Right atrium auricular region (tissue), 2 donors: ENCODE data around the gene CEP350. TPM values are rescaled to one million over a fixed set of nuclear protein-coding genes. Genes with fewer than 3 reads are reported as not detected.

Experiments used
- DNase-seq: peaks from one replicate; pipeline ENCODE4 v3.0.0-alpha.2; 2019; ENCODE audit warnings: low spot score
- H3K27ac ChIP-seq, 2 donors: fragments of 200-600 bp; sonication (generic); 1 replicate in 1 of 2; 2 replicates in 1 of 2; pipeline ENCODE4 v1.5.1; 2016 to 2019
- H3K27me3 ChIP-seq, 2 donors: fragments of 200-600 bp; sonication (generic); one replicate each; pipeline versions ENCODE4 v1.5.1 to v1.6.0; 2017 to 2019
- H3K36me3 ChIP-seq: fragments of 200-600 bp; sonication (generic); one replicate; pipeline ENCODE4 v1.5.1; 2016
- H3K4me1 ChIP-seq, 2 donors: fragments of 200-600 bp; sonication (generic); one replicate each; pipeline versions ENCODE4 v1.5.1 to v1.6.0; 2017 to 2019
- H3K4me3 ChIP-seq, 2 donors: fragments of 200-600 bp; sonication (generic); 1 replicate in 1 of 2; 2 replicates in 1 of 2; pipeline ENCODE4 v1.5.1; 2017 to 2019; ENCODE audit warnings: mild to moderate bottlenecking in 1 of 2, moderate library complexity in 1 of 2
- H3K9me3 ChIP-seq, 2 donors: fragments of 200-600 bp; sonication (generic); one replicate each; pipeline ENCODE4 v1.5.1; 2019
- CTCF ChIP-seq, 2 donors: fragments of 200-600 bp; sonication (generic); IDR thresholded peaks; one replicate each; pipeline ENCODE4 v1.5.1; 2019; ENCODE audit warnings: antibody characterized with exemption in 2 of 2
- total RNA-seq, 2 donors: library from RNA; depleted of rRNA; stranded (reverse); fragments of >200 nt; gene quantifications; one replicate each; pipeline ENCODE4 v1.1.0, GENCODE V29; 2016

Gene CEP350
- total RNA-seq, 2 donors from 2014 or later, result 55.3 to 56.1 TPM

- no peak for TF ChIP-seq CTCF (IDR thresholded peaks at IDR 0.05)
- H3K4me1 ChIP-seq, result peaks cover 0 to 53% of the 10 kb centered on the region in 2 donors
Observed at GRCh38 chr1:180157108-180157507, 202.5 kb downstream of the CEP350 start.

GRCh38 chr1:180157576-180158057 is 203.0 kb downstream of the CEP350 start:
- TF ChIP-seq CTCF (IDR thresholded peaks at IDR 0.05), result no peak
- Histone ChIP-seq H3K27ac (peak overlapping the region; percentile 84 to 97), H3K4me1 (peaks cover 0 to 53% of the 10 kb centered on the region in 2 donors), H3K27me3 (no peaks in the 10 kb centered on the region), H3K36me3 (no peaks in the 10 kb centered on the region), H3K4me3 (no peak overlapping the region), H3K9me3 (no peaks in the 10 kb centered on the region)
- peak; percentile 51 for DNase-seq

More at GRCh38 chr1:180157108-180157507, 202.5 kb downstream of the CEP350 start:
- Histone ChIP-seq H3K36me3 (no peaks in the 10 kb centered on the region), H3K27ac (peak overlapping the region; percentile 84 to 97), H3K27me3 (no peaks in the 10 kb centered on the region), H3K9me3 (no peaks in the 10 kb centered on the region), H3K4me3 (no peak overlapping the region)
- DNase-seq, result peak; percentile 55

GRCh38 chr1:180158149-180159147 is 203.8 kb downstream of the CEP350 start:
- H3K4me1 ChIP-seq, result peaks cover 0 to 52% of the 10 kb centered on the region in 2 donors
- peak overlapping the region; percentile 84 to 97 for H3K27ac ChIP-seq
- no peak for TF ChIP-seq CTCF (IDR thresholded peaks at IDR 0.05)
- no peaks in the 10 kb centered on the region for H3K36me3 ChIP-seq
- H3K9me3 ChIP-seq, result no peaks in the 10 kb centered on the region
- no peak overlapping the region for H3K4me3 ChIP-seq
- peak; percentile 55 for DNase-seq
- no peaks in the 10 kb centered on the region for H3K27me3 ChIP-seq

- H3K27me3 ChIP-seq, result no peaks in the 10 kb centered on the region
- H3K4me1 ChIP-seq, result peaks cover 0 to 62% of the 10 kb centered on the region in 2 donors
Observed at GRCh38 chr1:180160357-180160756, 205.7 kb downstream of the CEP350 start.

GRCh38 chr1:180163041-180163440 is 208.4 kb downstream of the CEP350 start:
- H3K27ac ChIP-seq, result no peak overlapping the region
- TF ChIP-seq CTCF (IDR thresholded peaks at IDR 0.05), result no peak
- H3K9me3 ChIP-seq, result no peaks in the 10 kb centered on the region
- H3K27me3 ChIP-seq, result no peaks in the 10 kb centered on the region
- H3K4me1 ChIP-seq, result peaks cover 0 to 62% of the 10 kb centered on the region in 2 donors
- no peak overlapping the region for H3K4me3 ChIP-seq
- no peaks in the 10 kb centered on the region for H3K36me3 ChIP-seq
- DNase-seq, result no peak

More at GRCh38 chr1:180160357-180160756, 205.7 kb downstream of the CEP350 start:
- H3K36me3 ChIP-seq, result no peaks in the 10 kb centered on the region
- no peaks in the 10 kb centered on the region for H3K9me3 ChIP-seq
- no peak overlapping the region for H3K27ac ChIP-seq
- H3K4me3 ChIP-seq, result no peak overlapping the region
- DNase-seq, result no peak
- no peak for TF ChIP-seq CTCF (IDR thresholded peaks at IDR 0.05)

Other genes starting within 250 kb of the CEP350 start
- not detected for gene FAM163A, start 211.5 kb upstream of the CEP350 start, total RNA-seq
- gene TOR1AIP2, start 77.0 kb upstream of the CEP350 start, total RNA-seq, result 10 to 100 TPM; 44.7 to 59.7 TPM
- gene TOR1AIP1, start 72.5 kb upstream of the CEP350 start, total RNA-seq, result 10 to 100 TPM; 66.7 to 72.1 TPM
- gene QSOX1, start 200.1 kb downstream of the CEP350 start, total RNA-seq, result 100 to 1,000 TPM; 199 to 332 TPM